HepG2 (cell line): ENCODE data around the gene RBM25. TPM values are rescaled to one million over a fixed set of nuclear protein-coding genes. Genes with fewer than 3 reads are reported as not detected.
A peak's percentile ranks its signal among the peaks of the same experiment; 100 is the strongest.

Experiments used
- FLYWCH1 ChIP-seq: sonication (generic); formaldehyde crosslinking; IDR thresholded peaks from 2 replicates; pipeline ENCODE4 v1.8.1; 2023; ENCODE audit warnings: mild to moderate bottlenecking, missing genetic modification reagents
- HNRNPH1 ChIP-seq: fragments of 200-400 bp; formaldehyde crosslinking; optimal IDR thresholded peaks from 2 replicates; pipeline ENCODE3; 2017; ENCODE audit warnings: mild to moderate bottlenecking, low read depth, low read length
- MZF1 ChIP-seq: sonication (generic); formaldehyde crosslinking; IDR thresholded peaks from 2 replicates; pipeline ENCODE4 v1.8.1; 2023; ENCODE audit warnings: mild to moderate bottlenecking, missing genetic modification reagents, borderline replicate concordance
- SP5 ChIP-seq: IDR thresholded peaks from 2 replicates; pipeline ENCODE4 v1.6.1; 2016; ENCODE audit warnings: low read depth, borderline replicate concordance
- TBX2 ChIP-seq: sonication (generic); formaldehyde crosslinking; IDR thresholded peaks from 2 replicates; pipeline ENCODE4 v1.5.0; 2020; ENCODE audit warnings: missing genetic modification reagents, mild to moderate bottlenecking, borderline replicate concordance
- TP53 ChIP-seq: sonication (generic); formaldehyde crosslinking; conservative IDR thresholded peaks from 2 replicates; pipeline ENCODE4 v1.4.0; 2020; ENCODE audit warnings: missing genetic modification reagents
- ZNF282 ChIP-seq: fragments of 450-650 bp; IDR thresholded peaks from 2 replicates; pipeline ENCODE4 v1.6.1; 2018; ENCODE audit not compliant: partially characterized antibody
- ZNF34 ChIP-seq: sonication (generic); formaldehyde crosslinking; IDR thresholded peaks from 2 replicates; pipeline ENCODE4 v1.4.0; 2020; ENCODE audit warnings: mild to moderate bottlenecking, missing genetic modification reagents, borderline replicate concordance
- ZNF567 ChIP-seq: sonication (generic); formaldehyde crosslinking; IDR thresholded peaks from 2 replicates; pipeline ENCODE4 v1.8.1; 2023; ENCODE audit warnings: mild to moderate bottlenecking, missing genetic modification reagents, borderline replicate concordance
- ZNF678 ChIP-seq: sonication (generic); formaldehyde crosslinking; IDR thresholded peaks from 2 replicates; pipeline ENCODE4 v1.4.0; 2020; ENCODE audit warnings: mild to moderate bottlenecking, missing genetic modification reagents
- ZNF746 ChIP-seq: sonication (generic); formaldehyde crosslinking; IDR thresholded peaks from 2 replicates; pipeline ENCODE4 v1.8.0; 2022; ENCODE audit warnings: mild to moderate bottlenecking, missing genetic modification reagents
- polyA plus RNA-seq, 8 experiments: library from polyadenylated mRNA; depleted of rRNA in 3 of 8; stranded (reverse) in 7 of 8; unstranded in 1 of 8; fragments of >200 nt; fragmentation: Illumina TruSeq in 4 of 8; extraction: Trizol in 4 of 8; gene quantifications; 2 replicates each; pipeline versions ENCODE4 v1.2.1 to v1.2.3, GENCODE V29; 2011 to 2016; ENCODE audit warnings: low read depth in 4 of 8, missing spikeins in 1 of 8, mixed read lengths in 1 of 8; ENCODE audit not compliant: insufficient read depth in 1 of 8
- total RNA-seq, 5 experiments: library from RNA; depleted of rRNA; stranded (reverse); fragments of >200 nt; fragmentation: Illumina TruSeq; extraction: Trizol; gene quantifications; 2 replicates each; pipeline ENCODE4 v1.2.3, GENCODE V29; 2016; ENCODE audit warnings: low read depth in 1 of 5
- TF ChIP-seq, protein P1 (sequence below): sonication (generic); formaldehyde crosslinking; IDR thresholded peaks from 2 replicates; pipeline ENCODE4 v1.4.0; 2020; ENCODE audit warnings: mild to moderate bottlenecking, missing genetic modification reagents
- TF ChIP-seq, protein P2 (sequence below): sonication (generic); formaldehyde crosslinking; IDR thresholded peaks from 2 replicates; pipeline ENCODE4 v1.4.0; 2020; ENCODE audit warnings: missing genetic modification reagents
- TF ChIP-seq, protein P3 (sequence below): sonication (generic); formaldehyde crosslinking; IDR thresholded peaks from 2 replicates; pipeline ENCODE4 v1.8.0; 2022; ENCODE audit warnings: missing genetic modification reagents, mild to moderate bottlenecking, borderline replicate concordance
- TF ChIP-seq, protein P4 (sequence below): sonication (generic); formaldehyde crosslinking; IDR thresholded peaks from 2 replicates; pipeline ENCODE4 v1.4.0; 2020; ENCODE audit warnings: missing genetic modification reagents
- TF ChIP-seq, protein P5 (sequence below): sonication (generic); formaldehyde crosslinking; IDR thresholded peaks from 2 replicates; pipeline ENCODE4 v1.5.0; 2020; ENCODE audit warnings: mild to moderate bottlenecking, missing genetic modification reagents

RBM25 gene
- total and polyA plus RNA-seq, 2 of the 13 experiments (the other 11 are each of a cell fraction or from before 2014, with no cell fraction given): 34.1 to 65.9 TPM

DNA sequence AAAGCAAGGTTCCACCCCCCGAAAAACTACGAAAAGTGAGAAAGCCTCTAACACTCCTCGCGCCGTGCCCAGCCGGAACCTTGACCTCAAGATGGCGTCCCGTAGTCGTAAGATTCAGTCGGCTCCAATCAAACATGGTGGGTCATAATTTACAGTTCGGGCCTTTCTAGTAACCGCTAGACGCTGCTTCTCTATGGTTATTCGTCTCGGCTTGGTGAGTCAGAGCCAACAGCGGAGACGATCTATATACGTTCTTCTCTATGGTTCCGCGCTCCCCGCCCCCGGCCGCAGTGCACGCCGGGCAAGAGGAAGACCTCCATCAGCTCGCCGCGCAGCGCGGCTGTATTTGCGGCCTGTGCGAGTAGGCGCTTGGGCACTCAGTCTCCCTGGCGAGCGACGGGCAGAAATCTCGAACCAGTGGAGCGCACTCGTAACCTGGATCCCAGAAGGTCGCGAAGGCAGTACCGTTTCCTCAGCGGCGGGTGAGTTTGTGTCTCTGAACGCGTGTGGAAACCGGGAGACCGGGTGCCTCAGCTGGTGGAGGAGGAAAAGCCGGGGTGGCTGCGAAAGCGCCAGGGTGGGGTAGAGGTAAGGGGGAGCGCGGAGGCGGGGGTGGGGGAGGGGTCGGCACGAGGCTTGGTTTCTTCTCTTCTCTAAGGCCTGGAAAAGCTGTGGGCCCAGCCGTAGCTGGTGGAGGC lies at the start of gene RBM25 (continued):
- no peak for TF ChIP-seq HNRNPH1
- TF ChIP-seq ZNF282: no peak
- no peak for TF ChIP-seq MZF1 (CRISPR knock-in tag)
- TF ChIP-seq, protein P1, sequence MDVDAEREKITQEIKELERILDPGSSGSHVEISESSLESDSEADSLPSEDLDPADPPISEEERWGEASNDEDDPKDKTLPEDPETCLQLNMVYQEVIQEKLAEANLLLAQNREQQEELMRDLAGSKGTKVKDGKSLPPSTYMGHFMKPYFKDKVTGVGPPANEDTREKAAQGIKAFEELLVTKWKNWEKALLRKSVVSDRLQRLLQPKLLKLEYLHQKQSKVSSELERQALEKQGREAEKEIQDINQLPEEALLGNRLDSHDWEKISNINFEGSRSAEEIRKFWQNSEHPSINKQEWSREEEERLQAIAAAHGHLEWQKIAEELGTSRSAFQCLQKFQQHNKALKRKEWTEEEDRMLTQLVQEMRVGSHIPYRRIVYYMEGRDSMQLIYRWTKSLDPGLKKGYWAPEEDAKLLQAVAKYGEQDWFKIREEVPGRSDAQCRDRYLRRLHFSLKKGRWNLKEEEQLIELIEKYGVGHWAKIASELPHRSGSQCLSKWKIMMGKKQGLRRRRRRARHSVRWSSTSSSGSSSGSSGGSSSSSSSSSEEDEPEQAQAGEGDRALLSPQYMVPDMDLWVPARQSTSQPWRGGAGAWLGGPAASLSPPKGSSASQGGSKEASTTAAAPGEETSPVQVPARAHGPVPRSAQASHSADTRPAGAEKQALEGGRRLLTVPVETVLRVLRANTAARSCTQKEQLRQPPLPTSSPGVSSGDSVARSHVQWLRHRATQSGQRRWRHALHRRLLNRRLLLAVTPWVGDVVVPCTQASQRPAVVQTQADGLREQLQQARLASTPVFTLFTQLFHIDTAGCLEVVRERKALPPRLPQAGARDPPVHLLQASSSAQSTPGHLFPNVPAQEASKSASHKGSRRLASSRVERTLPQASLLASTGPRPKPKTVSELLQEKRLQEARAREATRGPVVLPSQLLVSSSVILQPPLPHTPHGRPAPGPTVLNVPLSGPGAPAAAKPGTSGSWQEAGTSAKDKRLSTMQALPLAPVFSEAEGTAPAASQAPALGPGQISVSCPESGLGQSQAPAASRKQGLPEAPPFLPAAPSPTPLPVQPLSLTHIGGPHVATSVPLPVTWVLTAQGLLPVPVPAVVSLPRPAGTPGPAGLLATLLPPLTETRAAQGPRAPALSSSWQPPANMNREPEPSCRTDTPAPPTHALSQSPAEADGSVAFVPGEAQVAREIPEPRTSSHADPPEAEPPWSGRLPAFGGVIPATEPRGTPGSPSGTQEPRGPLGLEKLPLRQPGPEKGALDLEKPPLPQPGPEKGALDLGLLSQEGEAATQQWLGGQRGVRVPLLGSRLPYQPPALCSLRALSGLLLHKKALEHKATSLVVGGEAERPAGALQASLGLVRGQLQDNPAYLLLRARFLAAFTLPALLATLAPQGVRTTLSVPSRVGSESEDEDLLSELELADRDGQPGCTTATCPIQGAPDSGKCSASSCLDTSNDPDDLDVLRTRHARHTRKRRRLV (CRISPR knock-in tag): no peak
- TF ChIP-seq, protein P2, sequence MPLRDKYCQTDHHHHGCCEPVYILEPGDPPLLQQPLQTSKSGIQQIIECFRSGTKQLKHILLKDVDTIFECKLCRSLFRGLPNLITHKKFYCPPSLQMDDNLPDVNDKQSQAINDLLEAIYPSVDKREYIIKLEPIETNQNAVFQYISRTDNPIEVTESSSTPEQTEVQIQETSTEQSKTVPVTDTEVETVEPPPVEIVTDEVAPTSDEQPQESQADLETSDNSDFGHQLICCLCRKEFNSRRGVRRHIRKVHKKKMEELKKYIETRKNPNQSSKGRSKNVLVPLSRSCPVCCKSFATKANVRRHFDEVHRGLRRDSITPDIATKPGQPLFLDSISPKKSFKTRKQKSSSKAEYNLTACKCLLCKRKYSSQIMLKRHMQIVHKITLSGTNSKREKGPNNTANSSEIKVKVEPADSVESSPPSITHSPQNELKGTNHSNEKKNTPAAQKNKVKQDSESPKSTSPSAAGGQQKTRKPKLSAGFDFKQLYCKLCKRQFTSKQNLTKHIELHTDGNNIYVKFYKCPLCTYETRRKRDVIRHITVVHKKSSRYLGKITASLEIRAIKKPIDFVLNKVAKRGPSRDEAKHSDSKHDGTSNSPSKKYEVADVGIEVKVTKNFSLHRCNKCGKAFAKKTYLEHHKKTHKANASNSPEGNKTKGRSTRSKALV (CRISPR knock-in tag): no peak
- TF ChIP-seq FLYWCH1 (CRISPR knock-in tag): no peak
- TF ChIP-seq, protein P3, sequence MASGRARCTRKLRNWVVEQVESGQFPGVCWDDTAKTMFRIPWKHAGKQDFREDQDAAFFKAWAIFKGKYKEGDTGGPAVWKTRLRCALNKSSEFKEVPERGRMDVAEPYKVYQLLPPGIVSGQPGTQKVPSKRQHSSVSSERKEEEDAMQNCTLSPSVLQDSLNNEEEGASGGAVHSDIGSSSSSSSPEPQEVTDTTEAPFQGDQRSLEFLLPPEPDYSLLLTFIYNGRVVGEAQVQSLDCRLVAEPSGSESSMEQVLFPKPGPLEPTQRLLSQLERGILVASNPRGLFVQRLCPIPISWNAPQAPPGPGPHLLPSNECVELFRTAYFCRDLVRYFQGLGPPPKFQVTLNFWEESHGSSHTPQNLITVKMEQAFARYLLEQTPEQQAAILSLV (CRISPR knock-in tag): peak; percentile 37; the same call in 1 of the 2 replicates
- TF ChIP-seq ZNF567: no peak
- TF ChIP-seq, protein P4, sequence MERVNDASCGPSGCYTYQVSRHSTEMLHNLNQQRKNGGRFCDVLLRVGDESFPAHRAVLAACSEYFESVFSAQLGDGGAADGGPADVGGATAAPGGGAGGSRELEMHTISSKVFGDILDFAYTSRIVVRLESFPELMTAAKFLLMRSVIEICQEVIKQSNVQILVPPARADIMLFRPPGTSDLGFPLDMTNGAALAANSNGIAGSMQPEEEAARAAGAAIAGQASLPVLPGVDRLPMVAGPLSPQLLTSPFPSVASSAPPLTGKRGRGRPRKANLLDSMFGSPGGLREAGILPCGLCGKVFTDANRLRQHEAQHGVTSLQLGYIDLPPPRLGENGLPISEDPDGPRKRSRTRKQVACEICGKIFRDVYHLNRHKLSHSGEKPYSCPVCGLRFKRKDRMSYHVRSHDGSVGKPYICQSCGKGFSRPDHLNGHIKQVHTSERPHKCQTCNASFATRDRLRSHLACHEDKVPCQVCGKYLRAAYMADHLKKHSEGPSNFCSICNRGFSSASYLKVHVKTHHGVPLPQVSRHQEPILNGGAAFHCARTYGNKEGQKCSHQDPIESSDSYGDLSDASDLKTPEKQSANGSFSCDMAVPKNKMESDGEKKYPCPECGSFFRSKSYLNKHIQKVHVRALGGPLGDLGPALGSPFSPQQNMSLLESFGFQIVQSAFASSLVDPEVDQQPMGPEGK: peak; percentile 75
- TF ChIP-seq ZNF678 (CRISPR knock-in tag): no peak
- TF ChIP-seq SP5: peak; percentile 66
- no peak for TF ChIP-seq ZNF34
- TF ChIP-seq TP53: no peak
- TF ChIP-seq, protein P5, sequence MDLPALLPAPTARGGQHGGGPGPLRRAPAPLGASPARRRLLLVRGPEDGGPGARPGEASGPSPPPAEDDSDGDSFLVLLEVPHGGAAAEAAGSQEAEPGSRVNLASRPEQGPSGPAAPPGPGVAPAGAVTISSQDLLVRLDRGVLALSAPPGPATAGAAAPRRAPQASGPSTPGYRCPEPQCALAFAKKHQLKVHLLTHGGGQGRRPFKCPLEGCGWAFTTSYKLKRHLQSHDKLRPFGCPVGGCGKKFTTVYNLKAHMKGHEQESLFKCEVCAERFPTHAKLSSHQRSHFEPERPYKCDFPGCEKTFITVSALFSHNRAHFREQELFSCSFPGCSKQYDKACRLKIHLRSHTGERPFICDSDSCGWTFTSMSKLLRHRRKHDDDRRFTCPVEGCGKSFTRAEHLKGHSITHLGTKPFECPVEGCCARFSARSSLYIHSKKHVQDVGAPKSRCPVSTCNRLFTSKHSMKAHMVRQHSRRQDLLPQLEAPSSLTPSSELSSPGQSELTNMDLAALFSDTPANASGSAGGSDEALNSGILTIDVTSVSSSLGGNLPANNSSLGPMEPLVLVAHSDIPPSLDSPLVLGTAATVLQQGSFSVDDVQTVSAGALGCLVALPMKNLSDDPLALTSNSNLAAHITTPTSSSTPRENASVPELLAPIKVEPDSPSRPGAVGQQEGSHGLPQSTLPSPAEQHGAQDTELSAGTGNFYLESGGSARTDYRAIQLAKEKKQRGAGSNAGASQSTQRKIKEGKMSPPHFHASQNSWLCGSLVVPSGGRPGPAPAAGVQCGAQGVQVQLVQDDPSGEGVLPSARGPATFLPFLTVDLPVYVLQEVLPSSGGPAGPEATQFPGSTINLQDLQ (CRISPR knock-in tag): peak; percentile 83; the same call in 1 of the 2 replicates
- TF ChIP-seq TBX2: peak; percentile 70; the same call in 1 of the 2 replicates
- TF ChIP-seq ZNF746 (CRISPR knock-in tag): peak; percentile 42
